Ovary (tissue), 9 donors: ENCODE results near the gene PDS5B. TPM values are rescaled to one million over a fixed set of nuclear protein-coding genes. Genes with fewer than 3 reads are reported as not detected.

ENCODE experiments used
- DNase-seq, 5 donors: peaks; one replicate each; pipeline ENCODE4 v3.0.0-alpha.2; 2019 to 2020
- H3K27ac ChIP-seq, 2 donors: fragments of 200-600 bp; one replicate each; pipeline versions ENCODE4 v1.5.1 to v1.8.0; 2019 to 2022
- H3K27me3 ChIP-seq: fragments of 200-600 bp; one replicate; pipeline ENCODE4 v1.8.0; 2022
- H3K36me3 ChIP-seq: fragments of 200-600 bp; sonication (generic); one replicate; pipeline ENCODE4 v1.5.1; 2019
- H3K4me1 ChIP-seq: one replicate; pipeline ENCODE4 v1.8.1; 2013; ENCODE audit warnings: mild to moderate bottlenecking, moderate library complexity; ENCODE audit not compliant: insufficient read depth
- H3K4me3 ChIP-seq: fragments of 200-600 bp; sonication (generic); one replicate; pipeline ENCODE4 v1.5.1; 2017
- H3K9me3 ChIP-seq, 2 donors: fragments of 200-600 bp in 1 of 2; sonication (generic) in 1 of 2; one replicate each; pipeline versions ENCODE4 v1.5.1 to v1.8.1; 2013 to 2019; ENCODE audit warnings: mild to moderate bottlenecking in 1 of 2, moderate library complexity in 1 of 2
- EP300 ChIP-seq: sonication (generic); formaldehyde crosslinking; IDR thresholded peaks from one replicate; pipeline ENCODE4 v1.6.1; 2017; ENCODE audit warnings: antibody characterized with exemption
- POLR2A ChIP-seq: fragments of 450-650 bp; IDR thresholded peaks from one replicate; pipeline ENCODE4 v1.6.1; 2017; ENCODE audit warnings: antibody characterized with exemption, mild to moderate bottlenecking, moderate library complexity
- WGBS, 3 donors: extraction: QIAGEN DNeasy Blood & Tissue Kit in 1 of 3; methylation state at CpG; one replicate each; pipeline versions ENCODE4 v1.1.5 to v1.1.7; 2013 to 2017; 5-methylcytosine and 5-hydroxymethylcytosine counted together
- intact Hi-C, 4 donors: fragments of 100-400 bp; cut with DNase I; formaldehyde crosslinking; loops; one replicate each; pipeline versions ENCODE4 v1.11.0 to v1.15.1; 2022 to 2023
- polyA plus RNA-seq, 2 donors: library from polyadenylated mRNA; stranded (reverse); fragments of 200-250 nt in 1 of 2; fragments of 350-450 nt in 1 of 2; fragmentation: Illumina TruSeq in 1 of 2; extraction: RNeasy Lipid Tissue Mini Kit (QIAGEN cat#74804) in 1 of 2; gene quantifications; one replicate each; pipeline ENCODE4 v1.2.3, GENCODE V29; 2013 to 2014
- total RNA-seq, 7 donors: library from RNA; depleted of rRNA in 2 of 7; stranded (reverse); fragments of >200 nt in 2 of 7; fragmentation: NEBNext Ultra II Directional in 3 of 7; extraction: Animal tissue kit (Norgen Biotek cat#: 25700) in 3 of 7; gene quantifications; one replicate each; pipeline versions ENCODE4 v1.1.0 to v1.2.4, GENCODE V29; 2016 to 2023
- TF ChIP-seq, protein P1 (sequence below), 3 donors: fragments of 450-650 bp in 2 of 3; fragments of 200-600 bp in 1 of 3; IDR thresholded peaks; one replicate each; pipeline versions ENCODE4 v1.5.1 to v1.8.0; 2016 to 2022; ENCODE audit warnings: antibody characterized with exemption in 3 of 3, mild to moderate bottlenecking in 1 of 3
- donor health status: DM: no; HTN: no; CAD: no; lungs with moderate emphysema.
- donor health status: DM: no; HTN: no; CAD: no.
- donor health status: Bipolar disorder and iron deficiency.
- donor health status: DM: yes; HTN: yes; CAD: no.
- donor health status: DM: no; HTN: no; CAD: no.
- donor health status: DM: yes; HTN: yes; CAD: no.

The PDS5B gene
- total and polyA plus RNA-seq, 9 donors, result 13.6 to 74.9 (median 55.5) TPM

DNA sequence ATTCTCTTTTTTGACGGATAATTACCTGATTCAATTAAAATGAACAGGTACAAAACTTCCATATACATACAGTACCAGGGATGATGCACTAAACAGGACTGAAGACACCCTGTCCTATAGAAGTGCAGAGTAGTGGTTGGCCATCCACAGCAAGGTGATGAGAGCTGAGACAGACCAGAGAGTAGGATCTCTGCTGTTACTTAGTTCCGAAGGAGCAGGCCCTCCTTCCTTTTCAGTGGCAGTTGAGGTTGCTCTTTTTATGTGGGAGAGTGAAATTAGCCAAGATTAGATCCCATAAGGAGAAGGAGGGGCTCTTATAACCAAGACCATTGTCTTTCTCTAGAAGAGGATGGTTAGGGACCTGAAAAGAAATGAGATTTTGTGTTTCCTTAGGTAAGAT lies 4.0 kb downstream of the PDS5B start:
- Histone ChIP-seq H3K36me3 (no peaks in the 10 kb centered on the region), H3K4me1 (peaks cover 13% of the 10 kb centered on the region), H3K4me3 (no peak overlapping the region), H3K27me3 (no peaks in the 10 kb centered on the region), H3K27ac (no peak overlapping the region), H3K9me3 (no peaks in the 10 kb centered on the region)
- intact Hi-C loops, result loop anchor here in 1 of 4 donors (5.0 kb wide), 1 partner anchor 57 kb away; no protein-coding TSS in a partner anchor
- 12 to 23% (median 18%) methylated on average over 2 of the region's 2 CpGs for WGBS, 3 donors
- TF ChIP-seq, protein P1, sequence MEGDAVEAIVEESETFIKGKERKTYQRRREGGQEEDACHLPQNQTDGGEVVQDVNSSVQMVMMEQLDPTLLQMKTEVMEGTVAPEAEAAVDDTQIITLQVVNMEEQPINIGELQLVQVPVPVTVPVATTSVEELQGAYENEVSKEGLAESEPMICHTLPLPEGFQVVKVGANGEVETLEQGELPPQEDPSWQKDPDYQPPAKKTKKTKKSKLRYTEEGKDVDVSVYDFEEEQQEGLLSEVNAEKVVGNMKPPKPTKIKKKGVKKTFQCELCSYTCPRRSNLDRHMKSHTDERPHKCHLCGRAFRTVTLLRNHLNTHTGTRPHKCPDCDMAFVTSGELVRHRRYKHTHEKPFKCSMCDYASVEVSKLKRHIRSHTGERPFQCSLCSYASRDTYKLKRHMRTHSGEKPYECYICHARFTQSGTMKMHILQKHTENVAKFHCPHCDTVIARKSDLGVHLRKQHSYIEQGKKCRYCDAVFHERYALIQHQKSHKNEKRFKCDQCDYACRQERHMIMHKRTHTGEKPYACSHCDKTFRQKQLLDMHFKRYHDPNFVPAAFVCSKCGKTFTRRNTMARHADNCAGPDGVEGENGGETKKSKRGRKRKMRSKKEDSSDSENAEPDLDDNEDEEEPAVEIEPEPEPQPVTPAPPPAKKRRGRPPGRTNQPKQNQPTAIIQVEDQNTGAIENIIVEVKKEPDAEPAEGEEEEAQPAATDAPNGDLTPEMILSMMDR (IDR thresholded peaks at IDR 0.05), result no peak
- TF ChIP-seq EP300 (no peak), POLR2A (no peak)
- DNase-seq, result no peak

DNA sequence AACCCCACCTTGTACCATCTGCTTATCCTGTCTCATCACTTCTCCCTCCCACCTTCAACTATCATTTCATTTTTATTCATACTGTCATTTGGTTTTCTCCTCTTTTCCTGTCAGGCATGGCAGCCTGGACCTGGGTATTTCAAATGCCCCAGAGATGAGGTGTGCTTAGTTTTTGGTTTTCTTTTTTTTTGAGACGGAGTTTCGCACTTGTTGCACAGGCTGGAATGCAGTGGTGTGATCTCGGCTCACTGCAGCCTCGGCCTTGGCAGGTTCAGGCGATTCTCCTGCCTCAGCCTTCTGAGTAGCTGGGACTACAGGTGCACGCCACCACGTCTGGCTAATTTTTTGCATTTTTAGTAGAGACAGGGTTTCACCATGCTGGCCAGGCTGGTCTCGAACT lies 5.8 kb downstream of the PDS5B start:
- 93 to 94% (median 93%) methylated on average over 8 of the region's 8 CpGs for WGBS, 3 donors
- DNase-seq, result no peak
- TF ChIP-seq EP300, result no peak
- TF ChIP-seq, protein P1 (IDR thresholded peaks at IDR 0.05), result no peak
- TF ChIP-seq POLR2A, result no peak
- intact Hi-C loops, result loop anchor here in 1 of 4 donors (5.0 kb wide), 1 partner anchor 55 kb away; no protein-coding TSS in a partner anchor
- H3K36me3 ChIP-seq, result no peaks in the 10 kb centered on the region
- H3K27ac ChIP-seq, result no peak overlapping the region
- no peaks in the 10 kb centered on the region for H3K9me3 ChIP-seq
- H3K27me3 ChIP-seq, result no peaks in the 10 kb centered on the region
- H3K4me3 ChIP-seq, result no peak overlapping the region
- H3K4me1 ChIP-seq, result peaks cover 12% of the 10 kb centered on the region

DNA sequence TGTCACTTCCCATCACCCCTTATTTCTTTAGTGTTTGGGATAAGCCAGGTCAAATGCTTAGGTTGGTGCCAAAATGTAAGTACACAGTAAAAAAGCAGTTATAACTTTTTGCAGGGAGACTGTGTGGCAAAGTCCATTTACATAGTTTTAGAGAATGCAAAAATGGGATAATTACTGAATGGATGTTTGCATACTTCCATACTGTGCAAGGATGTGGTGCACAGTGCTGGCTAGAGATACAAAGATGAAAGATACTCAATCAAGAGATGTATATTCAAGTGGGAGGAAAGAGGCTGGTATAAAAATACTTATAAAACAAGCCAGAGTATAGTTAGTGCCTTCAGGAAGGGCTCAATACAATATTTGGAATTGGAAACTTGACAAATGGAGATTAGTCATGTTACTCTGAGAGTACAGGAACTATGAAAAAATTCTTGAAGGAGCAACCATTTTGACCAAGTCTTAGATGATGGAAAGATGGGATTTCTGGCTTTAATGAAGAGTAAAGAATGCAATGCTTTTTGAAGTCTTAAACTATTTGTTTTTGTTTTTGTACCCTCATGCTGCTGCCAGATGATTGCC lies 8.0 kb downstream of the PDS5B start:
- no peak for DNase-seq
- Histone ChIP-seq H3K27me3 (no peaks in the 10 kb centered on the region), H3K4me3 (no peak overlapping the region), H3K4me1 (peaks cover 12% of the 10 kb centered on the region), H3K9me3 (no peaks in the 10 kb centered on the region), H3K27ac (no peak overlapping the region), H3K36me3 (no peaks in the 10 kb centered on the region)
- intact Hi-C loops, result loop anchor here in 1 of 4 donors (5.0 kb wide), 1 partner anchor 53 kb away; no protein-coding TSS in a partner anchor
- TF ChIP-seq, protein P1 (IDR thresholded peaks at IDR 0.05), result no peak
- no peak for TF ChIP-seq POLR2A
- TF ChIP-seq EP300, result no peak

DNA sequence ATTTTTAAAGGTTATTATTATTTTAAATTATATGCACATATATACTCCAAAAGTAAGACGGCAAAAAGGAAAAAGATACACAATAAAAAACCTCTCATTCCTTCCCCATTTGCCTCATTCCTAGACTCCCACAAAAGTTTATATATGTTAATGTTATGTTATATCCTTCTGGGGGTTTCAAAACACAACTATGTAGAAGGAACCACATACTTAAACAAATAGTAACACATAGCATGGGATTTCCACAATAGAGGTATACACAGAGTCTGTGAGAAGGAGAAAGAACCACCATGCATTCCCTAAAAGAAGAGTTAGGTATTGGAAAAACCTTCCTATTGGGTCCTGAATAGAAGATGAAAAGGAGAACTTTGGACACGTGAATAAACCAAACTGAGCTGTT lies 9.1 kb downstream of the PDS5B start:
- no peaks in the 10 kb centered on the region for H3K36me3 ChIP-seq
- intact Hi-C loops, result loop anchor here in 1 of 4 donors (5.0 kb wide), 1 partner anchor 37 kb away; no protein-coding TSS in a partner anchor
- H3K27me3 ChIP-seq, result no peaks in the 10 kb centered on the region
- no peak for DNase-seq
- TF ChIP-seq, protein P1 (IDR thresholded peaks at IDR 0.05), result no peak
- no peak for TF ChIP-seq POLR2A
- no peak for TF ChIP-seq EP300
- peaks cover 10% of the 10 kb centered on the region for H3K4me1 ChIP-seq
- H3K27ac ChIP-seq, result no peak overlapping the region
- no peaks in the 10 kb centered on the region for H3K9me3 ChIP-seq
- H3K4me3 ChIP-seq, result no peak overlapping the region
- WGBS, 3 donors, result 77 to 84% (median 83%) methylated on average over 2 of the region's 2 CpGs
